Ishikawa (cell line): ENCODE results near the gene CTSK.

Experiments
- CEBPB ChIP-seq: IDR thresholded peaks from 2 replicates; pipeline ENCODE4 v1.6.1; 2012
- EGR1 ChIP-seq: IDR thresholded peaks from 2 replicates; pipeline ENCODE4 v1.6.1; 2012
- EP300 ChIP-seq: IDR thresholded peaks from 2 replicates; pipeline ENCODE4 v1.6.1; 2012; ENCODE audit warnings: borderline replicate concordance
- FOXM1 ChIP-seq: IDR thresholded peaks from 2 replicates; pipeline ENCODE4 v1.6.1; 2012; ENCODE audit warnings: low read depth, borderline replicate concordance
- MAX ChIP-seq: IDR thresholded peaks from 2 replicates; pipeline ENCODE4 v1.6.1; 2012
- NFIC ChIP-seq: IDR thresholded peaks from 2 replicates; pipeline ENCODE4 v1.6.1; 2012
- RAD21 ChIP-seq: IDR thresholded peaks from 2 replicates; pipeline ENCODE4 v1.6.1; 2012; ENCODE audit warnings: low read depth
- REST ChIP-seq: IDR thresholded peaks from 2 replicates; pipeline ENCODE4 v1.6.1; 2012; ENCODE audit warnings: low read depth, mild to moderate bottlenecking
- TAF1 ChIP-seq: IDR thresholded peaks from 2 replicates; pipeline ENCODE4 v1.6.1; 2012; ENCODE audit warnings: low read depth, mild to moderate bottlenecking
- TCF12 ChIP-seq: IDR thresholded peaks from 2 replicates; pipeline ENCODE4 v1.6.1; 2012; ENCODE audit warnings: low read depth
- TEAD4 ChIP-seq: IDR thresholded peaks from 2 replicates; pipeline ENCODE4 v1.6.1; 2012
- USF1 ChIP-seq: IDR thresholded peaks from 2 replicates; pipeline ENCODE4 v1.6.1; 2012
- YY1 ChIP-seq: IDR thresholded peaks from 2 replicates; pipeline ENCODE4 v1.6.1; 2012; ENCODE audit warnings: low read depth
- ZBTB7A ChIP-seq: IDR thresholded peaks from 2 replicates; pipeline ENCODE4 v1.6.1; 2012; ENCODE audit warnings: low read depth

Gene CTSK

GRCh38 chr1:150749720-150750311 lies 58.2 kb downstream of the CTSK start:
- TF ChIP-seq YY1: no peak
- TF ChIP-seq EGR1: no peak
- no peak for TF ChIP-seq USF1
- no peak for TF ChIP-seq TAF1
- no peak for TF ChIP-seq EP300
- no peak for TF ChIP-seq ZBTB7A
- TF ChIP-seq TEAD4: no peak
- no peak for TF ChIP-seq NFIC
- no peak for TF ChIP-seq RAD21
- no peak for TF ChIP-seq CEBPB

GRCh38 chr1:150748878-150749719 lies 59.0 kb downstream of the CTSK start:
- TF ChIP-seq CEBPB (no peak), YY1 (no peak), FOXM1 (no peak), ZBTB7A (no peak), USF1 (no peak), REST (no peak), NFIC (no peak), TEAD4 (no peak), TCF12 (no peak), EP300 (no peak), RAD21 (no peak), MAX (no peak), TAF1 (no peak)
